Breast epithelium (tissue), 4 donors: Measurements from ENCODE around the gene SYN1. TPM values are rescaled to one million over a fixed set of nuclear protein-coding genes. Genes with fewer than 3 reads are reported as not detected.

ENCODE experiments used
- DNase-seq, 2 donors: peaks; one replicate each; pipeline ENCODE4 v3.0.0-alpha.2; 2019; ENCODE audit warnings: low spot score in 2 of 2
- H3K27ac ChIP-seq, 2 donors: fragments of 200-600 bp; sonication (generic) in 1 of 2; one replicate each; pipeline ENCODE4 v1.5.1; 2016 to 2019; ENCODE audit warnings: mild to moderate bottlenecking in 1 of 2
- H3K27me3 ChIP-seq, 2 donors: fragments of 200-600 bp; sonication (generic) in 1 of 2; one replicate each; pipeline versions ENCODE4 v1.5.1 to v1.6.0; 2017 to 2019; ENCODE audit warnings: control low read depth in 1 of 2, mild to moderate bottlenecking in 1 of 2
- H3K36me3 ChIP-seq: fragments of 200-600 bp; one replicate; pipeline ENCODE4 v1.5.1; 2019
- H3K4me1 ChIP-seq, 2 donors: fragments of 200-600 bp; sonication (generic); one replicate each; pipeline ENCODE4 v1.5.1; 2016 to 2019; ENCODE audit warnings: control low read depth in 1 of 2
- H3K4me3 ChIP-seq, 3 donors: fragments of 200-600 bp; sonication (generic); 1 replicate in 2 of 3; 2 replicates in 1 of 3; pipeline ENCODE4 v1.5.1; 2016 to 2019; ENCODE audit warnings: mild to moderate bottlenecking in 3 of 3, moderate library complexity in 2 of 3
- H3K9me3 ChIP-seq, 2 donors: fragments of 200-600 bp; sonication (generic) in 1 of 2; one replicate each; pipeline ENCODE4 v1.5.1; 2016 to 2019; ENCODE audit warnings: control low read depth in 1 of 2
- CTCF ChIP-seq, 3 donors: fragments of 450-650 bp; IDR thresholded peaks; one replicate each; pipeline ENCODE4 v1.5.1; 2016 to 2017; ENCODE audit warnings: antibody characterized with exemption in 3 of 3, mild to moderate bottlenecking in 3 of 3, moderate library complexity in 3 of 3
- POLR2A ChIP-seq: fragments of 450-650 bp; IDR thresholded peaks from one replicate; pipeline ENCODE4 v1.6.1; 2016; ENCODE audit warnings: antibody characterized with exemption, mild to moderate bottlenecking, moderate library complexity
- POLR2AphosphoS5 ChIP-seq, 3 donors: sonication (generic); formaldehyde crosslinking; IDR thresholded peaks; one replicate each; pipeline ENCODE4 v1.6.1; 2017; ENCODE audit warnings: antibody characterized with exemption in 3 of 3
- intact Hi-C: fragments of 100-400 bp; cut with DNase I; formaldehyde crosslinking; loops from one replicate; pipeline ENCODE4 v1.15.1; 2023; ENCODE audit warnings: low total_unique reads
- total RNA-seq, 3 donors: library from RNA; depleted of rRNA; stranded (reverse); fragments of >200 nt; gene quantifications; one replicate each; pipeline ENCODE4 v1.1.0, GENCODE V29; 2016

The SYN1 gene
- total RNA-seq, 3 donors from 2014 or later, result not detected

- Histone ChIP-seq H3K27ac (peak within 1 kb of the TSS; percentile 91 to 94), H3K4me3 (peak within 1 kb of the TSS; percentile 58 to 64 (median 62)), H3K4me1 (no peaks in the 10 kb centered on the region), H3K9me3 (no peaks in the 10 kb centered on the region), H3K36me3 (no peaks in the 10 kb centered on the region), H3K27me3 (peaks cover 0 to 21% of the 10 kb centered on the region in 2 donors)
- DNase-seq, result peak; percentile 91 to 98
- intact Hi-C loops, result no loop called here
- TF ChIP-seq CTCF (IDR thresholded peaks at IDR 0.05), result no peak
- peak in 2 of 3 donors; percentile 50 to 84 for TF ChIP-seq POLR2AphosphoS5 (IDR thresholded peaks at IDR 0.05)
- TF ChIP-seq POLR2A, result no peak
Measured at GRCh38 chrX:47560934-47561658, 58.6 kb downstream of the SYN1 start, which contains the start of gene ARAF. ARAF (plus strand) TSS chrX:47561205; CDS start chrX:47562968, 1,763 bp downstream.

- intact Hi-C loops, result no loop called here
- DNase-seq, result no peak
- H3K36me3 ChIP-seq, result no peaks in the 10 kb centered on the region
Measured at GRCh38 chrX:47560179-47560933, 59.3 kb downstream of the SYN1 start.

GRCh38 chrX:47558436-47558835 is 61.2 kb downstream of the SYN1 start:
- Histone ChIP-seq H3K9me3 (no peaks in the 10 kb centered on the region), H3K4me3 (no peak overlapping the region), H3K4me1 (no peaks in the 10 kb centered on the region), H3K36me3 (no peaks in the 10 kb centered on the region), H3K27ac (no peak overlapping the region), H3K27me3 (peaks cover 0 to 21% of the 10 kb centered on the region in 2 donors)
- TF ChIP-seq POLR2A (no peak), CTCF (IDR thresholded peaks at IDR 0.05) (no peak), POLR2AphosphoS5 (IDR thresholded peaks at IDR 0.05) (no peak)
- DNase-seq, result no peak
- intact Hi-C loops, result no loop called here

More at GRCh38 chrX:47560179-47560933, 59.3 kb downstream of the SYN1 start:
- TF ChIP-seq POLR2A (no peak), CTCF (IDR thresholded peaks at IDR 0.05) (no peak), POLR2AphosphoS5 (IDR thresholded peaks at IDR 0.05) (no peak)
- H3K27me3 ChIP-seq, result peaks cover 0 to 21% of the 10 kb centered on the region in 2 donors
- H3K4me3 ChIP-seq, result peak overlapping the region; percentile 58 to 64 (median 62)
- H3K9me3 ChIP-seq, result no peaks in the 10 kb centered on the region
- H3K4me1 ChIP-seq, result no peaks in the 10 kb centered on the region
- peak overlapping the region; percentile 91 to 94 for H3K27ac ChIP-seq

GRCh38 chrX:47556045-47556623 is 63.5 kb downstream of the SYN1 start:
- Histone ChIP-seq H3K4me3 (peak overlapping the region; percentile 44 to 68 (median 49)), H3K9me3 (no peaks in the 10 kb centered on the region), H3K36me3 (no peaks in the 10 kb centered on the region), H3K27ac (peak overlapping the region; percentile 76 to 88), H3K27me3 (peaks cover 0 to 15% of the 10 kb centered on the region in 2 donors), H3K4me1 (no peaks in the 10 kb centered on the region)
- TF ChIP-seq POLR2AphosphoS5 (IDR thresholded peaks at IDR 0.05) (peak; percentile 21 to 80 (median 39)), CTCF (IDR thresholded peaks at IDR 0.05) (no peak), POLR2A (peak; percentile 85)
- peak; percentile 79 to 95 for DNase-seq
- intact Hi-C loops, result no loop called here
